PFSK-1 (cell line): ENCODE measurements around the gene ERAP2.

Experiments
- FOXP2 ChIP-seq: optimal IDR thresholded peaks from 2 replicates; pipeline ENCODE3; 2011; ENCODE audit warnings: borderline replicate concordance, control low read depth, inconsistent platforms; ENCODE audit not compliant: insufficient read depth; ENCODE audit errors: extremely low read length, extremely low read depth
- POLR2AphosphoS5 ChIP-seq: IDR thresholded peaks from 2 replicates; pipeline ENCODE4 v1.6.1; 2012; ENCODE audit warnings: low read depth, mild to moderate bottlenecking, control low read depth, low read length, moderate library complexity
- REST ChIP-seq, 2 experiments: IDR thresholded peaks; 2 replicates each; pipeline versions ENCODE4 v1.6.1 to v1.8.0; 2011 to 2012; ENCODE audit warnings: low read depth in 2 of 2, low read length in 2 of 2, control low read depth in 1 of 2, inconsistent platforms in 1 of 2, mild to moderate bottlenecking in 1 of 2, moderate library complexity in 1 of 2; ENCODE audit not compliant: insufficient read depth in 1 of 2
- SIN3A ChIP-seq: IDR thresholded peaks from 2 replicates; pipeline ENCODE4 v1.6.1; 2012; ENCODE audit warnings: mild to moderate bottlenecking, low read length, moderate library complexity, borderline replicate concordance; ENCODE audit not compliant: insufficient read depth
- TAF1 ChIP-seq: IDR thresholded peaks from 2 replicates; pipeline ENCODE4 v1.6.1; 2012; ENCODE audit warnings: low read length, control low read depth, borderline replicate concordance; ENCODE audit not compliant: insufficient read depth

Gene ERAP2

GRCh38 chr5:96962540-96962991 lies 86.3 kb downstream of the ERAP2 start:
- TF ChIP-seq TAF1: no peak
- TF ChIP-seq FOXP2: no peak
- TF ChIP-seq REST (IDR thresholded peaks at IDR 0.05; ENCODE audit: insufficient read depth in 1 of 2, low read depth in 2 of 2, low read length in 2 of 2): no peak
- no peak for TF ChIP-seq SIN3A
- TF ChIP-seq POLR2AphosphoS5: no peak

GRCh38 chr5:96963267-96963666 lies 87.0 kb downstream of the ERAP2 start:
- no peak for TF ChIP-seq FOXP2
- TF ChIP-seq TAF1: no peak
- TF ChIP-seq SIN3A: peak; percentile 56; the same call in 1 of the 2 replicates
- no peak for TF ChIP-seq POLR2AphosphoS5
- TF ChIP-seq REST (IDR thresholded peaks at IDR 0.05; ENCODE audit: insufficient read depth in 1 of 2, low read depth in 2 of 2, low read length in 2 of 2): no peak

GRCh38 chr5:96966801-96967200 lies 90.5 kb downstream of the ERAP2 start:
- TF ChIP-seq SIN3A: no peak
- no peak for TF ChIP-seq TAF1
- no peak for TF ChIP-seq POLR2AphosphoS5
- no peak for TF ChIP-seq FOXP2
- no peak for TF ChIP-seq REST (IDR thresholded peaks at IDR 0.05; ENCODE audit: insufficient read depth in 1 of 2, low read depth in 2 of 2, low read length in 2 of 2)

GRCh38 chr5:96967400-96967799 lies 91.1 kb downstream of the ERAP2 start:
- TF ChIP-seq POLR2AphosphoS5: no peak
- TF ChIP-seq FOXP2: no peak
- no peak for TF ChIP-seq SIN3A
- TF ChIP-seq TAF1: no peak
- no peak for TF ChIP-seq REST (IDR thresholded peaks at IDR 0.05; ENCODE audit: insufficient read depth in 1 of 2, low read depth in 2 of 2, low read length in 2 of 2)

GRCh38 chr5:96968074-96968473 lies 91.8 kb downstream of the ERAP2 start:
- TF ChIP-seq FOXP2 (no peak), TAF1 (no peak), SIN3A (no peak), REST (IDR thresholded peaks at IDR 0.05; ENCODE audit: insufficient read depth in 1 of 2, low read depth in 2 of 2, low read length in 2 of 2) (no peak), POLR2AphosphoS5 (no peak)
